Endothelial cell of umbilical vein (primary cell): ENCODE measurements around the gene CELA2B.

Source experiments
- CTCF ChIP-seq, 2 donors: IDR thresholded peaks; 1 replicate in 1 of 2; 2 replicates in 1 of 2; pipeline ENCODE4 v1.5.1; 2011; ENCODE audit warnings: low read length in 2 of 2, mild to moderate bottlenecking in 2 of 2, moderate library complexity in 2 of 2, control low read depth in 1 of 2, inconsistent platforms in 1 of 2, low read depth in 1 of 2; ENCODE audit not compliant: insufficient read depth in 1 of 2; ENCODE audit errors: extremely low read depth in 1 of 2
- EZH2 ChIP-seq: IDR thresholded peaks from 2 replicates; pipeline ENCODE4 v1.6.1; 2012; ENCODE audit warnings: borderline replicate concordance, low read depth, mild to moderate bottlenecking, moderate library complexity, low read length, inconsistent platforms; ENCODE audit not compliant: severe bottlenecking
- GATA2 ChIP-seq: IDR thresholded peaks from 2 replicates; pipeline ENCODE4 v1.7.0; 2011; ENCODE audit warnings: low read depth, mild to moderate bottlenecking, moderate library complexity, mixed read lengths, low read length; ENCODE audit not compliant: insufficient read length, insufficient read depth
- JUN ChIP-seq: IDR thresholded peaks from 2 replicates; pipeline ENCODE4 v1.6.1; 2011; ENCODE audit warnings: borderline replicate concordance, low read depth; ENCODE audit not compliant: insufficient read length, insufficient read depth
- MAX ChIP-seq: IDR thresholded peaks from 2 replicates; pipeline ENCODE4 v1.6.1; 2011; ENCODE audit not compliant: insufficient read depth, insufficient read length
- MYC ChIP-seq: IDR thresholded peaks from one replicate; pipeline ENCODE4 v1.6.1; 2011; ENCODE audit warnings: mild to moderate bottlenecking, low read depth, low read length
- POLR2A ChIP-seq: IDR thresholded peaks from 2 replicates; pipeline ENCODE4 v1.6.1; 2012; ENCODE audit warnings: low read depth, mild to moderate bottlenecking, control low read depth, low read length
- POLR2AphosphoS5 ChIP-seq: IDR thresholded peaks from 2 replicates; pipeline ENCODE4 v1.6.1; 2012; ENCODE audit warnings: low read depth, mild to moderate bottlenecking, control low read depth, low read length, moderate library complexity; ENCODE audit not compliant: insufficient read depth

DNA sequence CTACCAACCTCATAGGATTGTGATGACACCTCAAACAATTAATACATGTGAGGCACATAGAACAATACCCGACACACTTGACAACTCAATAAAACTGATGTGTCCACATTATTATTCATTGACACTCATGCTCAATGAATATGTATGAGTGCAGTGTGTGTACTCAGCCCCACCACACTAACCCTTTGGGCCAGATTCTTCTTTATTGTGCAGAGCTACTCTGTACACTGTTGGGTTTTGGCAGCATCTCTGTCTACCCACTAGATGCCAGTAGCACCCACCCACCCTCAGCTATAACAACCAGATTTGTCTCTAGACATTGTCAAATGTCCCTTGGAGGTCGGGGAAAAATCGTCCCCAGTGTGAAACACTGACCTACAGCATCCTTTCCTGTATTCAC lies 38.0 kb downstream of the CELA2B start:
- TF ChIP-seq CTCF (IDR thresholded peaks at IDR 0.05; ENCODE audit: extremely low read depth in 1 of 2, insufficient read depth in 1 of 2, low read depth in 1 of 2, low read length in 2 of 2) (no peak), POLR2AphosphoS5 (no peak), POLR2A (no peak), JUN (no peak), GATA2 (no peak), EZH2 (no peak), MYC (no peak), MAX (no peak)
